CD4-positive, alpha-beta T cell treated with Interleukin-17A for 4 hours (primary cell): ENCODE results near the gene KIF5C.

ENCODE experiments used
- DNase-seq: peaks from one replicate; pipeline ENCODE4 v3.0.0-alpha.2; 2020; ENCODE audit warnings: mixed read lengths

KIF5C gene

DNA sequence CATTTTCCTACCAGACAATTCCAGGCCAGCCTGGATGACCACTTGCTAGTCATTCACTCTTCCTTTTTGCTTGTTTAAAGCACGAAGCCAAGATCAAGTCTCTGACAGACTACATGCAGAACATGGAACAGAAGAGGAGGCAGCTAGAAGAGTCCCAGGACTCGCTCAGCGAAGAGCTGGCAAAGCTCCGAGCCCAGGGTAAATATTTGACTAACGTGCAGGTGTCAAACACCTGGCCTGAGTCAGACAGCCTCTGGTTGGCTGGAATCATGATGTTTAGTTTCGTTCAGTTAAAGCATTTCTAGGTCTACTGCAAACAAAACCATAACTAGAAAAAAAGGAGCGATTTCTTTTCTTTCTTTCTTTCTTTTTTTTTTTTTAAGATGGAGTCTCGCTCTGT, 119.3 kb downstream of the KIF5C start:
- no peak for DNase-seq

DNA sequence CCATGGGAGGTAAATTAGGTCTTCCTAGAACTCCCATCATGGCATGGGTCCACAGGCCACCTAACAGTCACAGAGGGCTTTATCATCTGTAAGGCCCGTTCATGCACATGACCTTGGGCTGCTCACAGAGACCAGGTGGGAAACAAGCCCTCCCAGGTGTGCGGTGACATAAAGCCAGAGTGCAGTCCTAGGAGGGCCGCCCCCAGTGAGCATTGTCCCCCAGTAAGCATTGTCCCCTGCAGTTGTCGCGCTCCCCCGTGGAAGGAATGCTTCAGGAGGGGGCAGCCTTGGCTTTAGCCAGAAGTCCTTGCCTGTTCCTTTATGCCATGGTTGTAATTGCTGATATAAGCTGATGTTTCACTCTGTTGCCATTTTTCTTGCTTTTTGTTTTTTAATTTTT, 121.8 kb downstream of the KIF5C start:
- DNase-seq: no peak

DNA sequence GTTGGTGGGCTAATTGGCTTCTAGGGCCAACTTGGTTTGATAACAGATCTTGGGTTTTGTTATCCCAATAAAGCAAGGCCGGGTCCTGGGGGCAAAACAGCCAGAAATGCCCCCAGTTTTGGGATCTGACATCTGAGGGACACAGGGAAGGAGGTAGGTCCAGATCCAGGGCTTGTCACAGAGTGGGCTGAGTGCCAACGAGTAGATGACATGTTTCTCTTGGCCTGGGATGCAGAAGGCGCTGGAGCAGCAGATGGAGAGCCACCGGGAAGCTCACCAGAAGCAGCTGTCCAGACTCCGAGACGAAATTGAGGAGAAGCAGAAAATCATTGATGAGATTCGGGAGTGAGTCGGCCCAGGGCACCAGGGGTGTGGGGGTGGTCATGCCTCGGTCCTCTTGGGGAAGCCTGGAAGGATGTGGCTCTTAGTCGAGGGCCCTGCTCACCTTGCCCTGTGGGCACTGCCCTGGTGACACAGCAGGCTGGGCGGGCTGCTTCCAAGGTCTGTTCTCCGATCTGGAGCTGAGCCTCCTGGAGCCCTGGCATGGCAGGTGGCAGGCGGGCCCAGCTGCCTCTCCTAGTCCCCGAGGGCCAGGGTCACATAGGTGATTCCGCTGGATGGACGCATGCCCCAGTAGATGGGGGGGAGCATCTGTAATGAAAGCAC, 123.3 kb downstream of the KIF5C start:
- DNase-seq: no peak

DNA sequence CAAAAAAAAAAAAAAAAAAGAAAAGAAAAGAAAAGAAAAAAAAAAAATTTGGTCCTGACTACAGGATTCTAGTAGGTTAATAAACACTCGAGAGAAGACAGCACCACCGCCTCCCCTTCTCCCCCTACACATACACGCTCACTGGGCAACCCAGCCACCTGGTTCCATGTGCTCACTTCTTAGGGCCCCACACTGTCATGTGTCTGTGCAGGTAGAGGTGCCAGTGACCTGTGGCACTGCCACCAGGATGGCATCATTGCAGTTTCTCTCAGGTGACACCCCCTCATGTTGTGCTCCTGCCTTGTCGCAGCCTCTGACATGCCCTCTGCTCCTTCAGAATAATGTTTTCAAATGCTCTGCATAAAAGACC, 123.8 kb downstream of the KIF5C start:
- no peak for DNase-seq

DNA sequence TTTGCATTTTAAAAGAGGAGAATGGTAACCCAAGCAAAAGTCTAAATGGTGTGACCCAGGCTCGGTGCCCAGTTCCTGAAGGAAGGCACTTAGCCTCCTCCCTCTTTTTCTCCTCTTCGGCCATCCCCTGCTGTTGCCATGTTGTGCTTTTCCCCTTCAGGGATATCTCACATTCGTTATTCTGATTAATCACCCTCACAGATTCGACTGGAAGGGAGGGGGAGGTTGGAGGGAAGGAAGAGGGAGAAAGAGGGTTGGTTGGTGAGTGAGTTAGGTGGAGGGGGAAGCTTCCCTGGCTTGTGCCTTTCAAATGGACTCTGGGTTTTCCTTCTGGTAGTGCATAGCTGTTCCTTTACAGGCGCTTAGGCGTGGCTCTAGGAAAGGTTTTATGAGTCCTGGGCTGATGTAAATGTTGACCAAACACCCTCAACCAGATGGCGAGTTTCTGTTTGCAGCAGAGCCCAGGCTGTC, 124.5 kb downstream of the KIF5C start:
- no peak for DNase-seq

DNA sequence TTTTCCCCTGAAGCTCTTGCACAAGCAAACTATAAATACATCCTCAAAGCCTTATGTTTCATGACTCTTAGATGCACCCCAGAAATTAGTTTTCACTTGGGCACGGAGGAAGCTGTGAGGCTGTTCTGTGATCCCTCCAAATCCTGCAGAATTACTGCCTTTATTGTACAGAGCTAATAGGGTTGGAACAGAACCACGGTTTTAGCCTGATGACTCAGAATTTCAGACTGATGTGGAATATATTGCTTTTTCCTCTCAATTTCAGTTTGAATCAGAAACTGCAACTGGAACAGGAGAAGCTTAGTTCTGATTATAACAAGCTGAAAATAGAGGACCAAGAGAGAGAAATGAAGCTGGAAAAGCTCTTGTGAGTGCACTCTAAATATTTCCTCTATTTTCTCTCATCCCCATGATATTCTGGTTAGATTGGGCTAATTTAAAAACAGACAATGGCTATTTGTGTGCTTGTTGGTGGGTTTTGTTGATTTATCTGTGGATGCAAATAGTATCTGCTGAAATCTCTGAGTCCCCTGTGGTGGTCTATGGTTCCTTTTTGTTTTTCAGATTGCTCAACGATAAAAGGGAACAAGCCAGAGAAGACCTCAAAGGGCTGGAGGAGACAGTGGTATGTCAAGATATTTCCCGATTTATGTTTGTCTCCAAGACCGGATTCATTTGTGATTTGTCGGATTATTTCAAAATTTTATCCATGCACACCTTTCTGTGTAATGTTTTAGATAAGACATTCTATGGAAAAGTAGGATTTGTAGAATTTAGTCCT, 125.3 kb downstream of the KIF5C start:
- no peak for DNase-seq

DNA sequence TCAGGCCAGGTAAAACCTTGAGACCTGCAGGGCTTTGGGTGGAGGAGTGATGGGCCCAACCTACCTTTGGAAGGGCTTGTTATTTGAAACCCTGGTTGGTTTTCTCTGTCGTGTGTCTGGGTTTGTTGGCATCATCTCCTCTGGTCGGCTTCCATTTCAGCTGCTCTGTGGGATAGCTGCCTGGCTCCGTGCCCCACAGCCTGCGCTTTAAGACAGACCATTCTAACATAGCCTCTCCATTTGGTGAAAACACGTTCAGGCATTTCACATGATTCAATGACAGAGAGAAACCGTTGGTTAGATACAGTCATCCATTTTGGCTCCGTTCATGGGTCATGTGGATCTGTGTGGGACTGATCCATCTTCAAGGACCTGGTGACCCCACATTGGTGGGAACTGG, 126.5 kb downstream of the KIF5C start:
- no peak for DNase-seq

DNA sequence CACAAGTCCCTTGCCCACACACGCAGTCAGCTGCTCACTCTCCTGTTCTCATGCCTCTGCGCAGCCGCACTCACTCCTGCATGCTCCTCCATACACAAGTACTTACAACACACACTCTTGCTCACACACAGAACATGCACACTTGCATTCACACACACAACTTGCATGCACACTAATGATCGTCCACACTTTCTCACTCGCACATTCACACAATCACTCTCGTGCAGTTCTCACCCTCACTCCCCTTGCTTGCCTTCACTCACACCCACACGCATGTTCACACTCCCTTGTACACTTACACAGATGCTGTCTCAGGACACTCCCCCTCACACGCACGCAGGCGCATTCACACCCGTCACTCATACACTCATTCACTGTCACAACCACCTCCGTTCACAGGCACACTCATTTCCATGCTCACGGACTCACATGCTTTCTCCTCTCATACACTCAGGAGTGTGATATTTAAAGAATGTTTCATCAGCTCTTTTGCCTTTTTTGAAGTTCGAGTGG, 127.4 kb downstream of the KIF5C start:
- no peak for DNase-seq

DNA sequence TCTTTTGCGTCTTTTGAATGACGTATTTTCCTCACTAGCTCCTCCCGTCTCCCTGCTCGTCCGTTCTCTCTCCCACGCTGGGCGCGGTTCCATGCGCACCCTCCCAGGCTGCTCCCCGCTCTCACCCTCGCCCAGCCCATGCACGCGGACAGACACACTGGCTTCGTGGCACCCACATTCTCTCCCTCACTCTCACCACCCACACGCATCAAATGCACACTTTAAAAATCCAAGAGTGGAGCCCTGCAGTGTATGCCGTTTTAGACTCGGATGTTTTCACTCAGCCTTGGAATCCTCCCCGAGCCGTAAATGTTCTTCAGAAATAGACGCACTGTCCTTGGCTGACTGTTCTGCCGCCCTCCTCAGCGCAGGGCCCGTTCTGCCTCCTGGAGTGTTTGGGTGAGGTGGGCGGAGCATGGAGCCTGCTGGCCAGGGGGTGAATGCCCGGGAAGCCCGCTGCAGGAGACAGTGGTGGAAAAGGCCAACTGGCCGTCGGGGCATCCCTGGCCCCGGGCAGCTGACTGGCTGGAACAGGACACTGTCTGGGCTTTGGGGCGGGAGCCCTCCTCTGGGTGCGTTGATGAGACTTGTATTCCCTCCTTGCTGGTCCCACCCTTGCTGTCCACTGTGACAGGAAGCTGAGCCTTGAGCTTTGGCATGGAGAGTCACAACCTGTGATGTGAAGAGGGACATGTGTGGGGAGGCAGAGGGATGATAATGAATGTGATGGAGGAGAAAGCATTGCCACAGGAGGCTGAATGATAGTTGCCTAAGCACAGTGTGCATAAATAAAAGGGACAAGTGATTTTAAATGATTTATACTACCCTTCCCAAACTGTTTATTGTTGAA, 128.1 kb downstream of the KIF5C start:
- DNase-seq: no peak

DNA sequence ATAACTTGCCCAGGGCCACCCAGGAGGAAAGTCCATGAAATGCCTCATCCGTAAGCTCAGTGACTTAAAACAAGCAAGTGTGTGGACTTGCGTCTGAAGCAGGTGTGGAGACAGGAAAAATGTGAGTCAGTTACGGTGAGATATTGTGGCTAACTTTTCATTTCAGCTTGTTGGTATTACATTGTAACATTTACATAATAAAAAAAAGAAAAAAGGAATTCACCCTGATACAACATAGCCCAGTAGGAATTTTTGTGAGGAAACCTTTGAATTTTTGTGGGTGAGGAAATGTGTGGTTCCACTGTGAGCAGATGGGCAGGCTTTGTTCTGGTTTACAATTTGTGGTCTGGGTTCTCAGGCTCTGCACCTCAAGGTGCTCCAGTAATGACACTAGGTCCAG, 129.8 kb downstream of the KIF5C start:
- DNase-seq: no peak

DNA sequence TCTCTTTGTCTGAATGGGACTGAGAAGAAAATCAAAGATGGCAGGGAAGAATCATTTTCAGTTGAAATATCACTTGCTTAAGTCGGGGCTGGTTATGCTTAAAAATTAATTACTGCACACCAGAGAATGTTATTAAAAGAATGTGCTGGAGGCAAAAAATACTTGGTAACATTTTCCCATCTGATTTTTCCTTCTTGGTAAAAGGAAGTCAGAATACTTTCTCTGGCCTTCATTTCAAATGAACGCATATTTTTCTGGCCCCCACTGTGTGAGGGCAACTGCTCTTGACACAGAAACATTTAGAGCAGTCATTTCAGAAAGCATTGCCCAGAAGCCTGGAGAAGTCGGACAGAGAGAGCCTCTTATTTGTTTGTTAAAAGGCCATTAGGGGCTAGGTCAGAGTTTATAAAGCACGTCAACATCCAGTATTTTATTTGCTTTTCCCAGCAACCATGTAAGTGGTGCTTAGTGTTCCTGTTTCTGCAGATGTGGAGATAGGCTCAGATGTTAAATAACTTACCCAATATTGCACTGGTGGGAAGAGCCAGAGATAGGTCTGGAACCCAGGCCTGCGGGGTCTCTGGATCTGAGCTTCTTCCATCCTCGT, 130.5 kb downstream of the KIF5C start:
- no peak for DNase-seq

DNA sequence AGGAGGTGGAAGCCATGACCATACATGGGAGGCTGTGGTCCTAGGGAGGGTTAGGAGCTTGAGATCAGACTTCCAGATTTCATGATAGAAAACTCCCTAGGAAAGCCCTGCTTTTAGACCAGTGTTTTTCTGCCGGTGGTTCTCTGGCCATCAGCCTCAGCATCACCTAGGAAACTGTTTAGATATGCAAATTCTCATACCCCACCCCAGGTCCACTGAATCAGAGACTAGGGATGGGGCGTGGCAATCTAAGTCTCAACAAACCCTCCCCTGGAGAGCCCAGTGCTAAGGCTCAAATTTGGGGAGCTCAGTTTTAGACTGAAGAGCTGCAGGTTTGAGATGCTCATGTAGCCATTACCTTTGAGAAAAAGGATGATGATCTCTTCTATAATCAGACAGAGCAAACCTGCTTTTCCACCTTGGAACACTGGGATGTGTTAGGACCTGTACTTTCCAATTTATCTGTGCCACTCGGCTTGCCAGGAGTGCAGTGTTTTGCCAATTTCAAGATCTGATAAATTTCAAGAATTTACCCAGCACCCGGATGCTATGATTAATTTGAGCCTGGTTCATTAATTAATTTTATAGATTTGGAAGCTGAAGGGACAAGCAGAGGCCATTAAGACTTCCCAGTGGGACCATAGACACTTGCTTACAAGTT, 132.0 kb downstream of the KIF5C start:
- DNase-seq: no peak

DNA sequence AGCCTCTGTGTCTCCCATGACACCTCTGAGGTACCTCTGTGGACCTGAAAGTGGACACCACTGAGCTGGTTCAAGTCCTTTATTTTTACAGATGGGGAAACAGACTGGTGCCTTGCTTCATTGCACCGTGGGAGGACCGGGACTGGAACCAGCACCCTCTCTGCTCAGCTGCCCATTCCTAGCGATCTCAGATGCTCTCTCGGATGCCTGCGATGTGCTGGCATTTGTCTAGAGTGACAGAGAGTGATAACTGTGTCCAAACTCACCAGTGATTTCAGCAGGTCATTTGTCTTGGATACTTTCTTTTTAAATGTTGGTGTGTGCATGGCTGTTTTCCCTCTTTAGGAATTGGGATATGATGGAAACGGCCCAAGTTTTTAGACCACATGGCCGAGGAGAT, 133.4 kb downstream of the KIF5C start:
- DNase-seq: no peak

DNA sequence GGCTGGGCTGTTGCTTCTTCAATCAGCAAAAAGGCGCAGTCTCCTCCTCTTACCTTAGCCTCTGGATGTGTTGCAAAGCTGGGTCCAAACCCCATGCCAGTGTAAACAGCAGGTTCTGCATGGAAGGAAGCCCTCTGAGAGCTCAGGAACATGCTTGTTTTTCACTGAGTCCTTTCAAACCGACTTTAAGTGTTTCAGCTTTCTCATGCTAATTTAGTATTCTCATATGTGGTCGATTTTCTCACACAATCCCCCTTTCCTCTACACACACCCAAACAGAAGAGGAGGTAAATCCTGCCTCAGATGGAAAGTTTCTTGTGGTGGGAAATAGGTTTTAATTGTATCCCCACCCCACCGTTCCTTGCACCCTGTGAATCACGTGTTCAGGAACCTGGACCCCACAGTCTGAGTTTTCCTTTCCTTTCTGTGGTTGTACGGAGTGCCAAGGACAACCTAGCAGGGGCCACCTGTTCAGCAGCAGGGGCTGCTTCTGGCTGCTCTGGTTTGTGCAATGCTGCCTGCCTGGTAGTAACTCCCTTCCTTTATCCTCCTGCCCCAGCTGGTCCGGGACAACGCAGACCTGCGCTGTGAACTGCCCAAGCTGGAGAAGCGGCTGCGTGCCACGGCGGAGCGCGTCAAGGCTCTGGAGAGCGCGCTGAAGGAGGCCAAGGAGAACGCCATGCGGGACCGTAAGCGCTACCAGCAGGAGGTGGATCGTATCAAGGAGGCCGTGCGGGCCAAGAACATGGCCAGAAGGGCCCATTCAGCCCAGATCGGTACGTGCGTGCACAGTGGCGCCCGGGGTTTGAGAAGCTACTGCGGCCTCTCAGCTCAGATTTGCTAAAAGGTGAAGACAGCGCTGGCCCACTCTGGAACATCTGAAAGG, 134.8 kb downstream of the KIF5C start:
- no peak for DNase-seq

DNA sequence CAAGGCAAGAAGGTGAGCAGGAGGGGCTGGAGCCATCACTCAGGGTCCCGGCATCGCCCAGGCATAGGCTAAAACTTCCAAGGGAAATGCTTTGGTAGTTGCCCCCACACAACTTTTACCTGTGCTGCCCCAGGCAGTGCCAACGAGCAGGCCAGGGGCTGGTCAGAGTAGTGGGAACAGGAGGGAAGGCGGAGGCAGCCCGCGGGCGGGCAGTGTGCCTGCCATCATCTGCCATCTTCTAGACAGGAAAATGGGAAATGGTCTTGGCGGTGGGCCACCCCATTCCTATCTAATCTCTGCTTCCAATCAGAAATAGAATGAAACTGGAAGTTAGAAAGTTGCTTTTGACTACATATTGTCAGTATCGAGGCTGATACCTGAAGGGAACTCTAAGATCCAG, 137.5 kb downstream of the KIF5C start:
- no peak for DNase-seq

DNA sequence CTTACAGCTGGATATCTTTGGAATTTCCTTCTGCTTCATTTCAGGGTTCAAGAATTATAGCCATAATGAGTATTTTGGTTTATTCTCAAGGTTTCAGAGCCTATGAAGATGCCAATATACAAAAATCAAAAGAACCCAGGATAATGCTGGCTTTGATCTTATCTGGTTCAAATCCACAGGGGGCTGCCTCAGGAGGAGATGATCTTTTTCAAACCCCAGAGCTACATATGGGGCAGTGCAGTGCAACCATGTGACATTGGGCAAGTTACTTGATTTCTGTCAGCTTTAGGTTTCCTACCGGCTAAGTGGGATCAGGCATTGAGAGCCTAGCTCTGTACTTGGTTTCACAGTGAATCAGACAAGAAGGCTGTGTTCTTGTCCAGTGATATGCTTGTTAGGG, 140.5 kb downstream of the KIF5C start:
- no peak for DNase-seq

DNA sequence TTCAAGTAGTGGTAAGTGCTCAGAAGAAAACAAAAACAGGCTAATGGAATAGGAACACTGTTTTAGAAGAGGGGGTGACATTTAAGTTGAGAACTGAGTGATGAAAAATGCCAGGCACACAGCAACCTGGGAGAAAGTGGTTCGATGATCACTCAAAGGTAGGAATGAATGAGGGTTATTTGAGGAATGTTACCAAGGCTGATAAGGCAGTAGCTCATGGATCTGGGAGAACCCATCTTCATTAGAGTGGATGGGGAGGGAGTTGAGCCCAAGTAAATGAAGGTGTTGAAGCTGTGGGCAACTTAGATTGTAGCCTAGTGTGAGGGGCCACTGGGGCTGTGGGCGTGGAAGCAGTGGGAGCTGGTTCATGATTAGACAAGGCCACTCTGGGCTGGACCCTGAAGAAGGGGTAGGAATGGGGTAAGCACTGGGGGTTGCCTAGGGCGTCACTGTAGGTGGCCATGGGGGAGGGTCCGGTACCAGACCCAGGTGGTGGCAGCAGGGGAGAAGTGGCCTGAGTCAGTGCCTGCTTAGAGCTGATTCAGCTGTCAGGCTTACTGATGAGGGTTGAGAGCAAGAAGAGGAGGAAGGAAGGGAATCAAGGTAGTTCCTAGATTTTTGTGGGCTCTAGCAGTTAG, 141.0 kb downstream of the KIF5C start:
- no peak for DNase-seq

DNA sequence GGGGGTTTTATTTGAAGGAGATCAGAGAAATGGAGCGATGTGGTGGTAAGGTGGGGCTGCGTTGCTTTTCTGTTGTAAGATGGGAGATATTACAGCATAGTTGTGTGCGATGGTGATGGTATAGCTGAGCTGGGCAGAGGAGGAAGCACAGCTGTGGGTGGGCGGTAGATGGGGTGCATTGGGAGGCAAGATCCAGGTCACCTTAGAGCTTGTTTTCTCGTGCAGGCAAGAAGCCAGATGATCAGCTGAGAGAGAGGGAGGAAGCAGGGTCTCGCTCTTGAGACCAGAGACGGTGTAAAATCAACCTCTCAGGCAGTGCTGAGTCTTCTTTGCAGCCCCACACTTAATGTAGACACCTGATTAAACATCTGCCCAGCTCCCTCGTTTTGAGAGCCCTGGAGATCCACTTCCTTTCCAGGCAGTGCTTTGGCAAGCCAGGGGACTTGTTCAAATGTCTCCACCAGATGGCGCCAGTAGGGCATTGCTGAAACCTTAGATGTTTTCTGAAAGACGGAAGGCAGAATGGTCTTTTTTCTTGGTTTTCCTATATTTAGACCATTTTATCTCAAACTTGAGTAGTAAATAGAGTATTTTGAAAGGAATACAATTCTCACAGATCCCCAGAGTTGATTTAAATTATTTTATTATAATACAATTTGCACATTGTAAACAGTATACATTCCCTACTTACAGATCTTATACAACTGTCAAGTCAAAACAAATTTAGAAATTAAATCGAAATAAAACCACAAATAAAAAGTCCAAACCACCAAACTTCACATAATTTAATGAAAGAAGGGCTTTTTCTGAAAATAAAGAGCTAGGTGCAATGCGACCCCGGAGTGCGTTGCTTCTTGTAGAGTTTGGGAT, 142.3 kb downstream of the KIF5C start:
- DNase-seq: peak; percentile 77

DNA sequence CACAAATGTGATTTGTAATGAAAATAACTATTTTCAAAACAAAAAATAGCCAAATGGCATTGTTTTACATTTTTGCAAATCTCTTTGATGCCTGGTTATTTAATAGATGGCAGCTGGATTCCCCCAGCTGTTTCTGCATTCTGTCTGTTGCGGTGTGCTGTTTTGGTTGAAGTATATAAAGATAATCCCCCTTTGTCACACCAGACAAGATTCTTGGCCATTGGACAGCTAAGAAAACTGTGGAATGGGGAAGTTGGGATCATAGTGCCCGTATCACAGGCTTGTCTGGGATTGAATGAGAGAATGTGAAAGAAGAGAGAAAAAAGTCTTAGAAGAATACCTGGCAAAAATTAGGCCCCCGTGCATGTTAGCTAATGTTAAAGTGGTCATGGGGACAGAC, 144.0 kb downstream of the KIF5C start:
- no peak for DNase-seq

DNA sequence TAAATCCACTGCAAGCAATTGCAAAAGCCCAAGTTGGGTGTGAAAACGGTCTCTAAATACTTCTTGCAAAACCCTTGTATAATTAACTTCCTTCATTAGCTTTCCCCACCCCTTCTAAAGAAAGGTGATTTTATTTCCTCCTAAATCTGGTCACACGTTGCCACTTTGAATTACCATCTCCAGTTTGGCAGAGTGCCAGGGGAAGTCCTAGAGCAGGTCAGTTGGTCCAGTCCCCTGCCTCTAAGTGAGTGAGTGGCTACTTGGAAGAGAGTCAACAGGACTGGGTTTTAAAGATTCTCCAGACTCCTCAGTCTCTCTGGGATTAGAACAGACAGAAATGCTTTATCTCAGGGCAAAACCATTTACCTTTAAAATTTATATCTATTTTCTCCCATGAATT, 144.7 kb downstream of the KIF5C start:
- no peak for DNase-seq
